ENCODE data around the gene IL15. TPM values are rescaled to one million over a fixed set of nuclear protein-coding genes. Genes with fewer than 3 reads are reported as not detected.

The IL15 gene, protein sequence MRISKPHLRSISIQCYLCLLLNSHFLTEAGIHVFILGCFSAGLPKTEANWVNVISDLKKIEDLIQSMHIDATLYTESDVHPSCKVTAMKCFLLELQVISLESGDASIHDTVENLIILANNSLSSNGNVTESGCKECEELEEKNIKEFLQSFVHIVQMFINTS
- not detected in 2 replicates for total RNA-seq

DNA sequence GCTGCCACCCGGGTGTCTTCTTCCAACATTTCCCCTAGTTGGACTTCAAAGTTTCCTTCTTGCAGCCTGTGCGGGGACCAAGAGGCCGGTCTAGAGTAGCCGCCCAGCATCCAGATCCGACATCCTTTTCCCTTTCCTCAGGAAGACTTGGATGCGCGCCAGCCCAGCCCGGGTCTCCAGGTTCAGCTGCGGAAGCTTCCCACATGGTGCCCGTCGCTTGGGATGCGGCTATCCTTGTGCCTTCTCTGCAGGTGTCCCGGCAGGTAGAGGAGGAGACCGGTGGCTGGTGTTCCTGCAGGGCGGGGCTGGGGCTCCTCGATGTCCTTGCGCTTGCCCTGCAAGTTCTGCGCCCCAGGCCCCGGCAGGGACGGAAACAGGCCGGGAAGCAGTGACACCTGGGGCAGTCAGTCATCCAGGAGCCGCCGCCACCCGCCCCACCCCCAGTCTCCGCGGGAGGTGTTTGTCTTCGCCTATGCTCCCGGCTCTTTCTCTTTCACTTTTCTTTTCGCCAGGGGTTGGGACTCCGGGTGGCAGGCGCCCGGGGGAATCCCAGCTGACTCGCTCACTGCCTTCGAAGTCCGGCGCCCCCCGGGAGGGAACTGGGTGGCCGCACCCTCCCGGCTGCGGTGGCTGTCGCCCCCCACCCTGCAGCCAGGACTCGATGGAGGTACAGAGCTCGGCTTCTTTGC lies at the start of gene IL15:
Gene IL15 (plus strand): TSS at position 502 of the 689 bp plus-strand sequence. CDS start 82,882 bp downstream, outside the sequence.

